ENCODE data around the gene IRF2BP2. TPM values are rescaled to one million over a fixed set of nuclear protein-coding genes. Genes with fewer than 3 reads are reported as not detected.

IRF2BP2 gene
- total and polyA plus RNA-seq, 7 donors: 53.6 to 116 (median 73.4) TPM

GRCh38 chr1:234647758-234648157 lies 37.8 kb upstream of the IRF2BP2 start:
- no peak for TF ChIP-seq CTCF (IDR thresholded peaks at IDR 0.05)
- no peaks in the 10 kb centered on the region for H3K36me3 ChIP-seq (ENCODE audit: insufficient read depth in 1 of 2, low read depth in 1 of 2)
- intact Hi-C loops (cut with DNase I): no loop called here
- no peaks in the 10 kb centered on the region for H3K9me3 ChIP-seq
- no peak for DNase-seq
- no peak overlapping the region for H3K4me3 ChIP-seq
- H3K27ac ChIP-seq: no peak overlapping the region
- H3K27me3 ChIP-seq (ENCODE audit: insufficient read depth in 3 of 3, low read length in 2 of 3): no peaks in the 10 kb centered on the region
- ATAC-seq: no peak
- H3K4me1 ChIP-seq: no peaks in the 10 kb centered on the region
- 89 to 100% (median 98%) methylated on average over 2 of the region's 2 CpGs for WGBS, 3 donors

GRCh38 chr1:234647245-234647644 lies 37.3 kb upstream of the IRF2BP2 start:
- no peak for ATAC-seq

GRCh38 chr1:234645964-234646363 lies 36.0 kb upstream of the IRF2BP2 start:
- WGBS, 3 donors: 82 to 88% (median 86%) methylated on average over 2 of the region's 2 CpGs
- ATAC-seq: no peak

More at GRCh38 chr1:234647245-234647644, 37.3 kb upstream of the IRF2BP2 start:
- Histone ChIP-seq H3K27ac (no peak overlapping the region), H3K27me3 (ENCODE audit: insufficient read depth in 3 of 3, low read length in 2 of 3) (no peaks in the 10 kb centered on the region), H3K36me3 (ENCODE audit: insufficient read depth in 1 of 2, low read depth in 1 of 2) (no peaks in the 10 kb centered on the region), H3K4me3 (no peak overlapping the region), H3K4me1 (no peaks in the 10 kb centered on the region), H3K9me3 (no peaks in the 10 kb centered on the region)
- TF ChIP-seq CTCF (IDR thresholded peaks at IDR 0.05): no peak
- 76 to 86% (median 81%) methylated on average over 3 of the region's 3 CpGs for WGBS, 3 donors
- intact Hi-C loops (cut with DNase I): no loop called here
- no peak for DNase-seq

GRCh38 chr1:234645474-234645953 lies 35.5 kb upstream of the IRF2BP2 start:
- Histone ChIP-seq H3K4me1 (no peaks in the 10 kb centered on the region), H3K27ac (no peak overlapping the region)
- ATAC-seq: no peak

More at GRCh38 chr1:234645964-234646363, 36.0 kb upstream of the IRF2BP2 start:
- no peak for DNase-seq
- no peaks in the 10 kb centered on the region for H3K9me3 ChIP-seq
- no peaks in the 10 kb centered on the region for H3K4me1 ChIP-seq
- H3K27ac ChIP-seq: no peak overlapping the region
- intact Hi-C loops (cut with DNase I): no loop called here
- H3K36me3 ChIP-seq (ENCODE audit: insufficient read depth in 1 of 2, low read depth in 1 of 2): no peaks in the 10 kb centered on the region
- H3K4me3 ChIP-seq: no peak overlapping the region
- no peaks in the 10 kb centered on the region for H3K27me3 ChIP-seq (ENCODE audit: insufficient read depth in 3 of 3, low read length in 2 of 3)
- TF ChIP-seq CTCF (IDR thresholded peaks at IDR 0.05): no peak

More at GRCh38 chr1:234645474-234645953, 35.5 kb upstream of the IRF2BP2 start:
- TF ChIP-seq CTCF (IDR thresholded peaks at IDR 0.05): no peak
- 55 to 71% (median 59%) methylated on average over 1 of the region's 1 CpG for WGBS, 3 donors
- H3K4me3 ChIP-seq: no peak overlapping the region
- intact Hi-C loops (cut with DNase I): no loop called here
- DNase-seq: no peak
- H3K9me3 ChIP-seq: no peaks in the 10 kb centered on the region
- H3K27me3 ChIP-seq (ENCODE audit: insufficient read depth in 3 of 3, low read length in 2 of 3): no peaks in the 10 kb centered on the region
- no peaks in the 10 kb centered on the region for H3K36me3 ChIP-seq (ENCODE audit: insufficient read depth in 1 of 2, low read depth in 1 of 2)
